ENCODE data around the gene DNAJC24.
"Not testable (repeated sequence)": the region's sequence is repeated elsewhere in the genome, so short reads cannot be mapped to it uniquely, and the experiment has no call there.

The DNAJC24 gene

DNA sequence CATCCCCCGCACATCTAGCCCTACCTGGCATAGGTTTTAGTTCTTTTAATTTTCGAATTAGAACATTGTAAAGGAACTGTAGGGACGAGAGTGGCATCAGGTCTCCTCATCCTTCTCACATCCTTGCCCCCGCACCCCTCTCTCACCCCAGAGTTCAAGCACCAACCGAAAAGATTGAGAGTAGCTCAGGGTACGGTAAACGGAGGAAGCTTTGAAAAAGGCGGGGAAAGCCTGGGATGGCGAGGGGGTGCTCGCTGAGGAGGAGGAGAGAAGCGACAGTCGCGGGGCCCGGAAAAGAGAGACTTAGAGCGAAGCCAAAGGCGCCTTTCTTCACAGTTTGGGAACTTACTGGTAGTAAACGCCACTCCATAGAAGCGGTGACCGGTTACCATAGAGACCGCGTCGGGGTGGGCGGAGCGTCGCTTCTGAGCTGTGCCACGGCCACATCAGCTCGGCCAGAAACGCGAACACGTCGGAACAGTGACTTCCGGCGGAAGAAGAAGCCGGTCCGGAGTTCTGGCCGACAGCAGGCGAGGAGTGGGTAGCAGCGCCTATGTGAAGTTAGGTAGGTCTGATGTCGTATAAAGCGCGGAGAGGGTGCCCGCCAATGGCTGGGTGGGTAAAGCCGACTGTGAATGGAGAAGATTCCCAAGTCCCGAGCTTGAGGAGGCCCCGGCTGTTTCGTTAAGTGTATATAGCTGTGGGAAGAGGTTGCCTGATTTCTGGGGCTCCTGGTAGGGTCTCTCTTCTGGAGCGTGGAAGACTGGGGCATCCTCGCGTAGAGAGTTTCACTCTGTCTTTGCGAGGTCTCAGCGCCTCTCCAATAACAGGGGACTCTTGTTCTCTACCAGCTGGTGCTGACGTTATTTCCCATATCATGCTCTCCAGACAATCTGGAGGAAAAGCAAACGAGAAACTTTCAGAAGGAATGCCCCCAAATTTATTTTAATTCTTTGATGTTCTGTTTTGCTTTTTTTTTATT, at the start of gene DNAJC24, which contains the start of gene DCDC1:
Gene DNAJC24, plus strand, starts transcription at position 513 of the 982 bp plus-strand sequence. CDS start 889 bp downstream, outside the sequence.
Gene DCDC1, minus strand, starts transcription at position 392 of the 982 bp plus-strand sequence. CDS start 41,459 bp downstream, outside the sequence.
- peak; percentile 80 for DNase-seq (ENCODE audit: low spot score)

- not testable (repeated sequence) for DNase-seq (ENCODE audit: low spot score)
These were observed 48.2 kb upstream of the DNAJC24 start for GRCh38 chr11:31321494-31321893.

DNA sequence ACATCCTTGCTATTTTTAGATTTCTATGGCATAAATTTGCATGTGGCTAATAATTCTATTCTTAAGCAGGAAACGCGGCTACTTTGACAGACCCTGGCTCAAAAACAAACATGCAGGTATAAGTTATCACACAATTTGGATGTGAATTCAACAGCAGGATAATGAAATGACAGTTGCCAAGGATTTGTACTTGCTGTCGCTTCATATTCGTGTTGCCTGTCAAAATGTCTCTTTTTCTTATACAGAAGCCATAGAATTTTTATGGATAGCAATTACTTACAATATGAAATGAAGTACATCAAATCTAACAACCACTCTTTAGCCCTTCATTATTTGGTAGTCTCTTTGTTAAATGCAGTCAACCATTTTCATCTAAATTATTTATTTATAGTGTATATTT, 46.5 kb upstream of the DNAJC24 start:
- no peak for DNase-seq (ENCODE audit: low spot score)

DNA sequence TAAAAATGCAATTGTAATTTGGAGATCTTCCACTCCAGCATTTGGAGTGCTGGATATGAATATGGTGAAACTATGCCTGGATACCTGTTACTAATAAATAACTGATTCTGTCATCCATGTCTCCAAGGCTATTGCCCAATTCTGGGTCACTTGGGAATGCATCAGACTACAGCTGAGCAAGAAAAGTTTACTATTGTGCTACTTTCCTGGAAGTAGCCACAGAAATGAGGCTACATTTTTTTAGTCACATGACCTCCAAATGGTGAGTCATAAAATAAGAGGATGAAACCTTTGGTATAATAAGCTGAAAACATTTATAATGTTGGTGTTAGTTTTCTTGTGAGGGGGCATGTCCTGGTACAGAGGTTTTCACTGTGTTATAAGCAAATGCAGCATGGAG, 44.5 kb upstream of the DNAJC24 start:
- DNase-seq (ENCODE audit: low spot score): peak; percentile 50

DNA sequence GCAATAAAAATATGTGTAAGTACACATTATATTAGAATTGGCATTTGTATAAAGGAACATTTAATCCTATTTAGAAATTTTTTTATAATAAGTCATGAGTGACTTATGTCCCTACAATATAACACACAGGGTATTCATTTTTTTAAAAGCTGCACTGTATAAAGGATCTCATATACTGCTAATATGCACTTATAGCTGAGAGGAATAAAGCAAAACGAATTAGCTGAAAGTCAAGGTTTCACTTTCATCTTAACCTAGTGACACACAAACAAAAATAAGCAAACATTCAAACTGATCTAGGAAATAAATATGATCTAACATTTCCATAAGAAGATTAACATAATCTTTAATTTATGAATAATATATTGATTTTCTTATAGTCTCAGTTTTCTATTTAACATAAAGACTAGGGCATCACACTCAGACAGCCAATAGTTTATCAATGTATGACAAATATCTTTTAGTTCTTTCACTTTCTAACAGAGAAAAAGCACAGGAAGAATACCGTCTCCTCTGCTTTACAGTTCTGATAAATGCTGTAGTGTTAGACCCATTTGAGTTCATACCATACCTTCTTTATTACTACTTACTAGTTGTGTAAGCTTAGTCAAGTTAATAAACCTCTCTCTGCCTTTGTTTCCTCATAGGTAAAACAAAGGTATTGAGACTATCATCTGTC, 43.1 kb upstream of the DNAJC24 start:
- DNase-seq (ENCODE audit: low spot score): no peak

- DNase-seq (ENCODE audit: low spot score): no peak
These were observed 42.2 kb upstream of the DNAJC24 start for GRCh38 chr11:31327417-31327816.

GRCh38 chr11:31328697-31329096, 41.0 kb upstream of the DNAJC24 start:
- DNase-seq (ENCODE audit: low spot score): no peak

- DNase-seq (ENCODE audit: low spot score): no peak
These were observed 31.9 kb upstream of the DNAJC24 start for GRCh38 chr11:31337806-31338205.

DNA sequence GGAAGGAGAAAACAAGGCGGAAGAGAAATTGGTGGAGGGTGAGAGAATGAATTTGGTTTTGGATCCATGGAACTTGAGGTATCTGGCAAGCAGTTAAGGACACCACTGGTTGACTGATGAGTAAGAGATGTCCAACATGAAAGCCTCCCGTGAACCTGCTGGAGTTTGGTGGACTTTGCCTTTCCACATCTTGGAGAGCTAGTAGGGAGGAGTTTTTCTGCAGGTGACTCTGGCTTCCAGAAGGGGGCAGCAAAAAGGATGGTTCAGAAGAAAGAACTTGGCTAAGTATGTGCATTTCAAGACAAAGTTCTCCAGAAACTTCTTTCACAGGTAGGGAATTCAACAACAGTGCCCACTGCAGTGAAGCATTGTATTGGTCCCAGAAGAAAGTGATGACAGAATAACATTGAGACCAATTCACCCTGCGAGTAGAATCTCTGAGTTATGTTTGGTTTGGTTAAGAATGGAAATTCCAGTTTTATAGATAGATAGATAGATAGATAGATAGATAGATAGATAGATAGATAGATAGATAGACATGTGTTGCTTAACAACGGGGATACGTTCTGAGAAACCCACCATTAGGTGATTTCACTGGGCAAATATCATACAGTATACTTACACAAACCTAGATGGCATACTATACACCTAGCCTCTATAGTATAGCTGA, 28.6 kb upstream of the DNAJC24 start:
- peak; percentile 27 for DNase-seq (ENCODE audit: low spot score)

- DNase-seq (ENCODE audit: low spot score): no peak
These were observed 18.5 kb upstream of the DNAJC24 start for GRCh38 chr11:31351168-31351567.

DNA sequence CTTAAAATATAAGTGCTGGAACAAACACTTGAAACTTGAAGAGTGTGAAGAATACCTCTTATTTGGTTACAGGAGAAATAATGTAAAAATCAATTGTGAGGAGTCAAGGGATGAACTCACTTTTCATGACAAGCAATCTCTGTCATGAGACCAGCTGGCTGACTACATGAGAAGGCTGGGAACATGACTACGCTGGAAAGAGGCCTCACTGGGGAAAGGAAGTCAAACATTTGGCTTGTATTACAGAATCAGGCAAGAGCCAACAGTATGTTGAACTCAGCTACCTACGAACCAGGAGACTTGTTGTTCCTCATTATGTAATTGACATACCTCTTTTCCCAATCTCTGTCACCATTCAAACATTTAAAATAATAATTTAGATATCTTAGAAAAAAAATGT, 14.5 kb upstream of the DNAJC24 start:
- no peak for DNase-seq (ENCODE audit: low spot score)

DNA sequence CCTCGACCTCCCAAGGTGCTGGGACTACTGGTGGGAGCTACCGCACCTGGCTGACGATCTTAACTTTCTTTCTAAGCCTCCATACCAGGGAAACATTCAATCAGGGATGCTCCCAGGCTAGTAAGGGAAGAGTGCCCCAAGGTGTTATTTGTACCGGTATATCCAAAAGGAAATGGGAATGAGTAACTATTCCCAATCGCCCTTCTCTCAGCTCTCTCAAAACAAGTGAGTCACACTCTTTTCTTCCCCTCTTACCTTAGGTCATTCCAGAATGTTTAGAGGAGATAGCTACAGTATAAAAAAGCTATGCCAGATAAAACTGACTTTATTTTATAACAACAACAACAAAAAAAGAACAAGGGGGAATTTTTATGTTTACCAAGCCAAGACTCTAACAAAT, 13.8 kb upstream of the DNAJC24 start:
- no peak for DNase-seq (ENCODE audit: low spot score)

- DNase-seq (ENCODE audit: low spot score): no peak
These were observed 7.9 kb upstream of the DNAJC24 start for GRCh38 chr11:31361743-31362142.

DNA sequence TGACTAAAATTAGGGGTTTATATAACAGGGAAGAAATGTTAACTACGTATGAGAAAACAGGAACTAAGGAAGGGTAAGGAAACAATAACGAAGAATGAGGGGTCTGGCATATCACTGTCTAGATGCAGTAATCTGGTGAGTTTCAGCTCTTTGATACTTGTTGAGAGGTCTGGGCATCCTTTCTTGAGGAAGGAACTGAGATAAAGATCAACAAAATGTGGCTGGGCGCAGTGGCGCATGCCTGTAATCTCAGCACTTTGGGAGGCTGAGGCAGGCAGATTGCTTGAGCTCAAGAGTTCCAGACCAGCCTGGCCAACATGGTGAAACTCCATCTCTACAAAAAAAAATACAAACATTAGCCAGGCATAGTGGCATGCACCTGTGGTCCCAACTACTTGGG, 2.9 kb upstream of the DNAJC24 start:
- no peak for DNase-seq (ENCODE audit: low spot score)

DNA sequence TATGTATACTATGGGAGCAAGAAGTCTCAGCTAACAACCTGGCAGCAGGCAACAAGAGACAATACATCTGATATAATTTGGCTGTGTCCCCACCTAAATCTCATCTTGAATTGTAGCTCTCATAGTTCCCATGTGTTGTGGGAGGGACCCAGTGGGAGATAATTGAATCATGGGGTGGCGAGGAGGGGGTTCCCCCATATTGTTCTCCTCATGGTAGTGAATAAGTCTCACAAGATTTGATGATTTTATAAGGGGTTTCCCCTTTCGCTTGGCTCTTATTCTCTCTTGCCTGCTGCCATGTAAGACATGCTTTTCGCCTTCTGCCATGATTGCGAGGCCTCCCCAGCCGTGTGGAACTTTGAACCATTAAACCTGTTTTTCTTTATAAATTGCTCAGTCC, 6.2 kb downstream of the DNAJC24 start:
- no peak for DNase-seq (ENCODE audit: low spot score)

DNA sequence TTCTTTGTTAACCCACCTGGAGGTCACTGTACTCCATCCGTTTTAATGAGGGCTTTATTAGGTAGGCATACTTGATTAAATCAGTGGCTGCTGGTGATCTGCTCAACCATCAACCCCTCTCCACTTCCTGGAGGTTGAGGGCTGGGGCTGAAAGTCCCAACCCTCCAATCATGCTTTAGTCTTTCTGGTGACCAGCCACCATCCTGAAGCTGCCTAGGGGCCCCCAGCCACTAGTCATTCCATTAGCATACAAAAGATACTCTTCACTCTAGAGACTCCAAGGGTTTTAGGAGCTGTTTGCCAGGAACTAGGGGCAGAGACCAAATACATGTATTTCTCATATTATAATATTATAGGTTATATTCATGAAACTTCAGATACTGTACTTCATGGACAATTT, 13.5 kb downstream of the DNAJC24 start:
- DNase-seq (ENCODE audit: low spot score): no peak

GRCh38 chr11:31387379-31387778, 17.7 kb downstream of the DNAJC24 start:
- no peak for DNase-seq (ENCODE audit: low spot score)

- peak; percentile 28 for DNase-seq (ENCODE audit: low spot score)
These were observed 27.7 kb downstream of the DNAJC24 start for GRCh38 chr11:31397239-31397834.

DNA sequence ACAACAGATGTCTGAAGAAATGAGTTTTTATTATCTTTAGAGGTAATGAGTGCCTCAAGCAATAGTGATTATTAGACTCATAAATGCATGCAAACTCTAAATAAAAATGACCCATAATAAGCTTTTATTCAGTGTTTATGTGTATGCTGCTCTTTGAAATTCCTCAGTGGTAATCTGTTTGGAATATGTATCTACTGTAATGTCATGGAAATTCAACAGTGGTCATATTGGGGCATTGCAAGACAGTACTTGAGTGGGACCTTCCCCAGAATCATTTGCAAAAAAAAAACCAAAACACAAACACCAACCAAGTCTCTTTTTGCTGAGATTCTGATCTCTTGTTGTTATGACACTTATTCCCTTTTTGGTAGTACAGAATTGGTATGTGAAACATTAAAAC, 35.0 kb downstream of the DNAJC24 start:
- DNase-seq (ENCODE audit: low spot score): no peak

DNA sequence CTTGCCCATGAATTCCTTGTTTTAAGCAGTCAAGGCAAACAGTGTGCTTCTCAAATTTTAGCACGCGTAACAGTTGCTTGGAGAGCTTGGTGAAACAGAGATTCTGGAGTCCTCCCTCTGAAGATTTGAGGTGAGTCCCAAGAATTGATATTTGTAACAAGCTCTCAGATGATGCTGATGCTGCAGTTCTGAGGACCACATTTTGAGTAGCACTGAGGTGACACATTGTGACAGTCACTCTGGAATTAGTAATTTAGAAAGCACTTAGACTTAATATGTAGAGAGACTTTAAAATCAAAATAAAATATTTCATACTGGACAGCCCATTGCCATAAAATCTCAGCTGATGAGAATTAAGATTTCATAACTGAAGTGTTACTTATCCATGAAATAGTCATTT, 38.5 kb downstream of the DNAJC24 start:
- DNase-seq (ENCODE audit: low spot score): no peak

DNA sequence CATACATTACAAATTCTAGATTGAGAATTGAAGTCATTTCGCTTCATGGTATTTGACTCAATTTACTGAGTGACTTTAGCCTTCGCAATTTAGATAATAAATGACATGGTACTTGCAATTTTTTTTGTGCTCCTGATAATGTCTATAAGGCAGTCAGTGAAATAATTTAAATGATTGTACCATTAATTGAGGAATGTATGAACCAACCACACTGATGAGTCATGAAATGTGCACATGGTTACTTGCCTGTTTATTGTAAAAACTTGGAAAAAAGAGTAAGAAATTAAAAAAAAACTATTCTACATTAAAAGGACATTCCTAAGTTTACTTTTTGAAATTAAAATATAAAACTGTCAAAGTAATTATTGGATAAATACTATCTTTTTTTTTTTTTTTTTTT, 43.3 kb downstream of the DNAJC24 start:
- peak; percentile 11 for DNase-seq (ENCODE audit: low spot score)

GRCh38 chr11:31414338-31414737, 44.7 kb downstream of the DNAJC24 start:
- DNase-seq (ENCODE audit: low spot score): no peak
